Muscle layer of colon (tissue), 2 donors: ENCODE data around the gene AAK1.
"Not testable (repeated sequence)": the region's sequence is repeated elsewhere in the genome, so short reads cannot be mapped to it uniquely, and the experiment has no call there.

Source experiments
- H3K27ac ChIP-seq: one replicate; pipeline ENCODE4 v1.7.0; 2013; ENCODE audit warnings: low read depth, mild to moderate bottlenecking, low read length, moderate library complexity
- H3K27me3 ChIP-seq, 2 donors: one replicate each; pipeline ENCODE4 v1.7.0; 2013; ENCODE audit warnings: low read length in 2 of 2, mild to moderate bottlenecking in 2 of 2; ENCODE audit not compliant: insufficient read depth in 2 of 2, control insufficient read depth in 1 of 2
- H3K36me3 ChIP-seq: one replicate; pipeline ENCODE4 v1.7.0; 2013; ENCODE audit warnings: mild to moderate bottlenecking, low read length; ENCODE audit not compliant: insufficient read depth
- H3K4me1 ChIP-seq: one replicate; pipeline ENCODE4 v1.7.0; 2013; ENCODE audit warnings: mild to moderate bottlenecking, low read length; ENCODE audit not compliant: insufficient read depth
- H3K4me3 ChIP-seq, 2 donors: one replicate each; pipeline ENCODE4 v1.7.0; 2013; ENCODE audit warnings: low read length in 2 of 2, low read depth in 1 of 2, mild to moderate bottlenecking in 1 of 2, moderate library complexity in 1 of 2
- H3K9ac ChIP-seq: one replicate; pipeline ENCODE4 v1.7.0; 2013; ENCODE audit warnings: low read length
- H3K9me3 ChIP-seq: one replicate; pipeline ENCODE4 v1.7.0; 2013; ENCODE audit warnings: mild to moderate bottlenecking, low read length
- donor health status: abdominal sarcoma.
- donor health status: Adenocarcinoma of cecum.

The AAK1 gene

DNA sequence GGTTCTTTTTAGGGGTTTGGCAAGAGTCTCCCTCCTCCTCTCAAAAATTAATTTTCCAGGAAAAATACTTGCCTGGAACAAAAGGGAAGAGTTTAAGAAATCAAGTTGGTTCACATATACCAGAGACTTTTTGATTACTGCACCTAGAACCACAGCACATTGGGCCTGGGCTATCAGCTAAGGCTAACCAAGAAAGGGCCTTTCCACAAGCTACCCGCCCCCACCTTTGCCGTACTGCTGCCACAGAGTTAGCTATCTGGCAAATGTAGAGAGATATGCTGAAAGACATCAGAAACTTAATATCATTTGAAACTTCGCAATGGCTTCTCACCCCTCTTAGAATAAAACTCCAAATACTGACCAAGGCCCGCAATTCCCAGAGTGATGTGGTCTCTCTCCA, 76.9 kb downstream of the AAK1 start:
- Histone ChIP-seq H3K4me1 (peaks cover 5% of the 10 kb centered on the region), H3K4me3 (no peak overlapping the region), H3K27ac (no peak overlapping the region), H3K27me3 (no peaks in the 10 kb centered on the region), H3K36me3 (no peaks in the 10 kb centered on the region), H3K9me3 (no peaks in the 10 kb centered on the region), H3K9ac (no peak overlapping the region)

DNA sequence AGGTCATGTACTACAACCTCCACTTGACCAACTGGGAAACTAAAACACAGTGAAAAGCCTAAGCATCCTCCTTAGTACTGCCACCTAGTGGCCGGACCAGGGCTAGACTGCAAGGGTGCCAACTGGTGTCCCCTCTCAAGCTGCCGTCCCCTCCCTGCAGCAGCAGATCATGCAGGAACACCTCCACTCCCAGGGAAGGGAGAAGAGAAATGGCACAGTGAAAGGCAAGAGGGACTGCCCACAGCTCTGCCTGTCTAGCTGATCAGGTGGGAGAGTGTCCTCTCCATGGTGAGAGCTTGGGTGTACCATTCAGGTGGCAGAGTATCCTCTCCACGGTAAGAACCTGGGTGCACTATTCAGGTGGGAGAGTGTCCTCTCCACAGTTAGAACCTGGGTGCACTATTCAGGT, 78.1 kb downstream of the AAK1 start:
- Histone ChIP-seq H3K36me3 (no peaks in the 10 kb centered on the region), H3K9me3 (no peaks in the 10 kb centered on the region), H3K27ac (no peak overlapping the region), H3K27me3 (no peaks in the 10 kb centered on the region), H3K4me1 (peaks cover 6% of the 10 kb centered on the region), H3K9ac (no peak overlapping the region), H3K4me3 (no peak overlapping the region)

DNA sequence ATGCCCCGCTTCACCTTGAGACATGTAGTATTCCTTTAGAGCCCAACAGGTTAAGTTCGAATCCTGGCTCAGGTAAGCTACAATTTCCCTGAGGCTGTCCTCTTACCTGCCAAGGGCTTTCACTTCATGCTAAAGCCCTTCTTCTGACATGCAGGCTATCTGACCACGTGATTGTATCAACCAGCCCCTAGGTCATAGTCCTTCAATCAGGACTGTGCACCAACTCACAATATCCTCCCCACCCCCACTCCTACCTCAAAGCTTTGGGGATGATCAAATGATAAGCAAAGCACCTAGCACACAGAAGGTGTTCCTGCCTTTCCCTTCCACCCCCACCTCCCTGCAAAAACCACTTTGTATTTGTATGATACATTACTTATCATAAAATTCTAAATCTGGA, 78.9 kb downstream of the AAK1 start:
- Histone ChIP-seq H3K9me3 (no peaks in the 10 kb centered on the region), H3K9ac (no peak overlapping the region), H3K4me3 (no peak overlapping the region), H3K27me3 (no peaks in the 10 kb centered on the region), H3K4me1 (peaks cover 13% of the 10 kb centered on the region), H3K27ac (no peak overlapping the region), H3K36me3 (no peaks in the 10 kb centered on the region)

DNA sequence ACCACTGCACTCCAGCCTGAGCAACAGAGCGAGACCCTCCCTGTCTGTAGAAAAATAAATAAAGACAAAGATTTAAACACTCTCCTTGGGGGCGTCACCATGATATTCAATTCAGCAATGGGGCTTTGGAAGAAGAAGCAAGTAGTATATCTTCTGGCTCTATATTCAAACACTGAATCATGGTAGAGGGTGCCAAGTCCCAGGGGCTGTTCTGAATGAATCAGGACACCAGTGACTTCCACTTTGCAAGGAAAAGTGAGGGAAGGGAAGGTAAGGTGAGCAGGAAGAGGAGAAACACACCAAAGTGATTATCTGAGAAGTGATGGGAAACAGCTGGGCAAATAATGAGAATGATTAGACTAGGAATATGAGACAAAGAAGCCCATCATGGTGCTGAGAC, 80.5 kb downstream of the AAK1 start:
- Histone ChIP-seq H3K4me1 (peaks cover 13% of the 10 kb centered on the region), H3K36me3 (no peaks in the 10 kb centered on the region), H3K27ac (no peak overlapping the region), H3K27me3 (no peaks in the 10 kb centered on the region), H3K9ac (no peak overlapping the region), H3K9me3 (no peaks in the 10 kb centered on the region), H3K4me3 (no peak overlapping the region)

DNA sequence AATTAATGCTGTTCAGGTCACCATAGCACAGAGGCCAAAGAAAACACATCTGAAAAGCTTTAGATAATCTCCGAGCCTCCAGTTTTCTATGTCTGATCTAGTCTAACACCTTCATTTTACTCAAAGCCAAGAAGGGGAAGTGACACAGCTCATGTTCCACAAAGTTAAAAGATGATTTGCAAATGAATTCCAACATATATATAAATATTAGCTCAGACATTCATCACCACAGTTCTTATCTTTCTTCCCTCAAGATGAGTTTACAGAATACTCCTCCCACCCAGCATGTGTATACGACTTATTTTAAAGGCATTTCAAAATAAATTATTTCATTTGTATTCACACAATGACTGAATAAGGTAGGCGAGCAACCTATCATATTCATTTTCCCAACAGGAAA, 82.4 kb downstream of the AAK1 start:
- Histone ChIP-seq H3K9me3 (no peaks in the 10 kb centered on the region), H3K4me1 (peaks cover 13% of the 10 kb centered on the region), H3K36me3 (no peaks in the 10 kb centered on the region), H3K27me3 (no peaks in the 10 kb centered on the region), H3K9ac (no peak overlapping the region), H3K4me3 (no peak overlapping the region), H3K27ac (no peak overlapping the region)

DNA sequence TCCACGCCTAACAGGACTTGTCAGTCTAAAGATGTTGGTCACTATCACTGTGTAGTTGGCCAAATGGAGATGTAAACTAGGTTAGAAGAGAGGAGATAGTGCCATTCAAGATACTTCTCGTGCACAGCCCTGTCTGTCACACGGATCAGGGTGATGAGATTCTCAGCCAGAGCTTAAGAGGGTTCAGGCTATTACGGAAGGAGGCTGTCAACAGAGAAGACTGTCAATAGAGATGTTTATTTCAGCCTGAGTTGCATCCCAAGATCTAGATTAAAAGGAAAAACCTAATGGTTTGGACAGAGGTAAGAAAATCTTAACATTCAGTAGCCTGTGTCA, 83.4 kb downstream of the AAK1 start:
- H3K4me3 ChIP-seq: no peak overlapping the region

DNA sequence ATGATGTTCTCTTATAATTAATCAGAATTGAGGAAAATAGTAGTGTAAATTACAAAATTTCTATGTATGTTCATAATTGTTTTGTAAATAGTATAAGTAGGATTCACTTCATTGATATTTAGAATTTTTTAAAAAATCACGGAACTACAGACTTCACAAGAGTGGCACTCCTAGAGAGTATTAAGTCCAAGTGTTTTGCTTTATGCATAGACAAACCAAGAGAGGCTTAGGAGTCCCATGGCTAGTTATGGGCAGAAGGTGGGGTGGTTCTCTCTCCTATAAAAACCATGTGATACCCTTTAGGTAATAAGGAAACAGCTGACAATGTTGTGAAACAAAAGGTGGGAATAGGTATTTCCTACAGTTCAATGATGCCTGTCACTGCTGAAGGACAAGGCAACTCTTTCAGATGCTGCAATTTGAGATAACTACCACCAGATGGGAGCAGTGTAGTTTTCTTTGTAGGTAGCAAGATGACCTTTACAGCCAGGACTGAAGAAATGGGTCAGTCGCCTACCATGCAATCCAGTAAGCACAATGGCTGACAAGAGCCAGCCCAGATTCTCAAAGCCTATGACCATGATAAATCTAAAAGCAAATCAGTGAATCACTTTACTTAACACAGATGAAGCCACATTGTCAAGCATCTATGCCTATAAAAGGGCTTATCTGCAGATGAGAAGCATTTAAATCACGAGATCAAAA, 83.9 kb downstream of the AAK1 start:
- no peak overlapping the region for H3K4me3 ChIP-seq
- H3K9ac ChIP-seq: no peak overlapping the region
- H3K36me3 ChIP-seq: no peaks in the 10 kb centered on the region
- H3K27ac ChIP-seq: no peak overlapping the region
- H3K4me1 ChIP-seq: peaks cover 18% of the 10 kb centered on the region
- no peaks in the 10 kb centered on the region for H3K27me3 ChIP-seq
- no peaks in the 10 kb centered on the region for H3K9me3 ChIP-seq

More for the DNA sequence above, 83.4 kb downstream of the AAK1 start:
- Histone ChIP-seq H3K4me1 (peaks cover 13% of the 10 kb centered on the region), H3K9ac (no peak overlapping the region), H3K9me3 (no peaks in the 10 kb centered on the region), H3K27ac (no peak overlapping the region), H3K27me3 (no peaks in the 10 kb centered on the region), H3K36me3 (no peaks in the 10 kb centered on the region)

DNA sequence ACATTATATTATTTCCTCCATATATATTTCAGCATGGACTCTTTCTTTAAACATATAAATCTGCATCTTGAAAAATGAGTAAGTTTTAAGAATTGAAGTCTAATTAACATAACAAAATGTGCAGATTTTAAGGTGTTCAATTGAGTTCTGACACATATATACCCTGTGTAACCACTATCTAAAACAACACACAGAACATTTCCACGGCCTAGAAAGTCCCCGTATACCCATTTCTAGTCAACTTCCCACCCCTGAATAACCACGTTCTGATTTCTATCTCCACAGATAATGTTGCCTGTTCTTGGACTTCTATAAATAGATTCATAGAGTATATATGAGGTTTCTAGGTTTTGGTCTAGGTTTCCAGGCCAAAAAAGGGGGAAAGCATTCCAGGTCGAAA, 87.5 kb downstream of the AAK1 start:
- H3K4me1 ChIP-seq: peaks cover 18% of the 10 kb centered on the region
- H3K27ac ChIP-seq: no peak overlapping the region
- no peak overlapping the region for H3K4me3 ChIP-seq
- no peaks in the 10 kb centered on the region for H3K27me3 ChIP-seq
- no peaks in the 10 kb centered on the region for H3K9me3 ChIP-seq
- H3K36me3 ChIP-seq: no peaks in the 10 kb centered on the region
- H3K9ac ChIP-seq: no peak overlapping the region

DNA sequence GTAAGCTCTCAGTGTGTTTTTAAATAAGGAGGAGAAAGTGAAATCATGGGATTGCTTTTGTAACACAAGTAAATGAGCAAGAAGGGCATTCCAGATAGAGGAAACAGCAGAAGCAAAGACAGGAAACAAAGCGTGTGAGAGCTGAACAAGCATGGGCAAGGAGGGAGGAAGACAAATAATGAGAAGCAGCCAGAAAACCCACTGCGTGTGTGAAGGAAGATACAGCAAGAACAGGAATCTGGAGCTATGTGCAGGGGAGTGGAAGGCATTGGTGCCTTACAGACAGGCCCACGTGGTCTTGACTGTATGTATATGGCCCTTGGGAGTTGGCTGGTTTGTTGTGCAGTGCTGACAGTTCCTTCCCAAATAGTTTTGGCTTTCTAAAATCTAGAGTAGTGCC, 88.6 kb downstream of the AAK1 start:
- H3K36me3 ChIP-seq: no peaks in the 10 kb centered on the region
- H3K27ac ChIP-seq: no peak overlapping the region
- H3K27me3 ChIP-seq: no peaks in the 10 kb centered on the region
- no peak overlapping the region for H3K4me3 ChIP-seq
- peaks cover 8% of the 10 kb centered on the region for H3K4me1 ChIP-seq
- H3K9me3 ChIP-seq: no peaks in the 10 kb centered on the region
- no peak overlapping the region for H3K9ac ChIP-seq

DNA sequence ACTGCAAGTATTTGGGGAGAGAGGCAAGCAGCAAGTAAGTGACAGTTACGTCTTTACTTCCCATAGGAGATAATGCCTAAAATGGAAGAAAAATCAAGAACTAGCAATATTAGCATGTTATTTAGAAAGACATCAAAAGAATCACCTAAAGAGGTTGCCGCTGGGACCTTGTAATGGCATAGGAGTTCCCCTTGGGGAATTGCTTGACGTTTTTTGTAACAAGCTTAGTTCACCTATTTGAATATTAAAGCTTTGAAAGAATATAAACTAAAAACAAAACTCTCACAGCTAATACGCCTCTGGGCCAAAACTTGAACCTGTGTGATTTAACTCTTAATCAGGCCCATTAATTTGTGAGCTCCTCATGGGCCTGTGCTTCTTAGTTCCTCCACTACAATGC, 89.0 kb downstream of the AAK1 start:
- no peak overlapping the region for H3K9ac ChIP-seq
- no peak overlapping the region for H3K4me3 ChIP-seq
- no peaks in the 10 kb centered on the region for H3K36me3 ChIP-seq
- no peak overlapping the region for H3K27ac ChIP-seq
- no peaks in the 10 kb centered on the region for H3K9me3 ChIP-seq
- no peaks in the 10 kb centered on the region for H3K27me3 ChIP-seq
- H3K4me1 ChIP-seq: peaks cover 5% of the 10 kb centered on the region

DNA sequence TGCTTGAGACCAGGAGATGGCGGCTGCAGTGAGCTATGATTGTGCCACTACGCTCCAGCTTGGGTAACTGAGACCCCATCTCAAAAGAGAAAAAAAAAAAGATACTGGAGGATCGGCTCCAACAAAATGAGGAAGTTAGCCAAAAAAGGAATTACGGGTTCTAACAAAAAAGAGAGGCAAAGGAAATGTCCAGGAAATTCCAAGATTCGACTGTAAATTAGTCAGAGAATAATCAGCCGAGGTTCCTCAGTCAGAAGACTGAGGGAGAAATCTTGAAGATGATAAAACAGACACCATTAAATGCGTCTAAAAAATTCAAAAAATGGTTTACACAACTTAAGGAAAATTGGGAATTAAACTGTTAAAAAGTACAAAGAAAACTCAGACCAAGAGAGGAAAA, 89.5 kb downstream of the AAK1 start:
- H3K27ac ChIP-seq: no peak overlapping the region

DNA sequence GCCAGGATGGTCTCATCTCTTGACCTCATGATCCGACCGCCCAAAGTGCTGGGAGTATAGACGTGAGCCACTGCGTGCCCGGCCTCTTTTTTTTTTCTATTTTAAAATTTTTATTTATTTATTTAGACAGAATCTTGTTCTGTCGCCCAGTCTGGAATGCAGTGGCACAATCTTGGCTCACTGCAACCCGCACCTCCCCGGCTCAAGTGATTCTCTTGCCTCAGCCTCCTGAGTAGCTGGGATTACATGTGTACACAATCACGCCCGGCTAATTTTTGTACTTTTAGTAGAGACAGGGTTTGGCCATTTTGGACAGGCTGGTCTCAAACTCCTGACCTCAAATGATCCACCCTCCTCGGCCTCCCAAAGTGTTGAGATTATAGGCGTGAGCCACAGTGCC, 93.0 kb downstream of the AAK1 start:
- not testable (repeated sequence) for H3K4me1 ChIP-seq, H3K36me3 ChIP-seq, H3K27ac ChIP-seq, H3K9ac ChIP-seq, H3K9me3 ChIP-seq, H3K4me3 ChIP-seq, H3K27me3 ChIP-seq

More for the DNA sequence above, 89.5 kb downstream of the AAK1 start:
- Histone ChIP-seq H3K4me3 (no peak overlapping the region), H3K4me1 (peaks cover 5% of the 10 kb centered on the region), H3K9ac (no peak overlapping the region), H3K36me3 (no peaks in the 10 kb centered on the region), H3K27me3 (no peaks in the 10 kb centered on the region), H3K9me3 (no peaks in the 10 kb centered on the region)
